ENCODE results near the gene AFF3. TPM values are rescaled to one million over a fixed set of nuclear protein-coding genes. Genes with fewer than 3 reads are reported as not detected.

The AFF3 gene
- total and polyA plus RNA-seq, 4 donors: 0.48 to 5.3 (median 2.3) TPM

- DNase-seq (ENCODE audit: low spot score): no peak
- H3K36me3 ChIP-seq (ENCODE audit: control insufficient read depth in 4 of 4, insufficient read depth in 3 of 4, low read depth in 1 of 4, low read length in 3 of 4): no peaks in the 10 kb centered on the region
- no peaks in the 10 kb centered on the region for H3K9me3 ChIP-seq (ENCODE audit: control insufficient read depth in 4 of 4, low read length in 3 of 4)
Observed at GRCh38 chr2:99825630-99826029, 316.8 kb downstream of the AFF3 start.

More at GRCh38 chr2:99825630-99826029, 316.8 kb downstream of the AFF3 start:
- no peak overlapping the region for H3K27ac ChIP-seq (ENCODE audit: low read depth in 1 of 2, low read length in 2 of 2)
- no peak overlapping the region for H3K9ac ChIP-seq (ENCODE audit: low read depth in 1 of 2, low read length in 2 of 2)
- TF ChIP-seq ZBTB33 (IDR thresholded peaks at IDR 0.05) (no peak), RXRA (IDR thresholded peaks at IDR 0.05) (no peak), REST (IDR thresholded peaks at IDR 0.05) (no peak), ATF3 (IDR thresholded peaks at IDR 0.05) (no peak), CTCF (IDR thresholded peaks at IDR 0.05; ENCODE audit: low read depth, low read length, missing input control) (no peak), SP1 (IDR thresholded peaks at IDR 0.05) (no peak), TAF1 (conservative IDR thresholded peaks at IDR 0.05) (no peak), RAD21 (IDR thresholded peaks at IDR 0.05) (peak in 1 of 2 donors; percentile 18), FOXA1 (IDR thresholded peaks at IDR 0.05) (no peak), YY1 (IDR thresholded peaks at IDR 0.05) (no peak), NR2F2 (IDR thresholded peaks at IDR 0.05) (no peak), HNF4A (conservative IDR thresholded peaks at IDR 0.05) (peak in 1 of 2 donors; percentile 23), GABPA (IDR thresholded peaks at IDR 0.05 in 1 of 2, conservative IDR thresholded peaks at IDR 0.05 in 1 of 2) (no peak), MAX (IDR thresholded peaks at IDR 0.05) (no peak), FOXA2 (IDR thresholded peaks at IDR 0.05) (no peak), EGR1 (IDR thresholded peaks at IDR 0.05; ENCODE audit: low read depth in 2 of 2) (no peak), HNF4G (IDR thresholded peaks at IDR 0.05) (no peak)
- H3K4me3 ChIP-seq (ENCODE audit: low read depth in 1 of 3, low read length in 3 of 3): no peak overlapping the region
- peaks cover 0 to 17% (median 6%) of the 10 kb centered on the region in 4 donors for H3K4me1 ChIP-seq (ENCODE audit: control insufficient read depth in 4 of 4, insufficient read depth in 4 of 4, low read length in 3 of 4)
- no peaks in the 10 kb centered on the region for H3K27me3 ChIP-seq (ENCODE audit: control insufficient read depth in 4 of 4, insufficient read depth in 4 of 4, low read length in 3 of 4)

Data from liver (tissue), 9 donors.